GM18907 (cell line): ENCODE results near the gene PKD2.
"Not testable (repeated sequence)": the region's sequence is repeated elsewhere in the genome, so short reads cannot be mapped to it uniquely, and the experiment has no call there.

Experiments used
- ATAC-seq: cut with Tn5 transposase; IDR thresholded peaks from one replicate; pipeline ENCODE4 v1.9.1; 2021; ENCODE audit warnings: mild to moderate bottlenecking, moderate library complexity; ENCODE audit not compliant: unreplicated experiment

Gene PKD2

DNA sequence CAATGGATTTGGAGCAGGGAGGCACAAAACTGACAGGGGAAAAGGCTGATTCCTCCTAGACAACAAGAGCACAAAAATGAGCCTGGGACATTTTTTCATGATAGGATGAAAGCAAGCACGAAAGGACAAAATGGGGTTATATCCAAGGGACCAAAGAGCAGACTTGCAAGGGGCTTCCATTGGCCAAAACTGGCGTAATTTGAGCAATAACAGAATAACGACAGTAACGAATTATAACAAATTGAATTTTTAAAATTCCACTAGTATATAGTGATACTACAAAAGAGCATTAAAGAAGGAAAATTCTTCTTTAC, 21.6 kb upstream of the PKD2 start:
- ATAC-seq, result peak; percentile 3

DNA sequence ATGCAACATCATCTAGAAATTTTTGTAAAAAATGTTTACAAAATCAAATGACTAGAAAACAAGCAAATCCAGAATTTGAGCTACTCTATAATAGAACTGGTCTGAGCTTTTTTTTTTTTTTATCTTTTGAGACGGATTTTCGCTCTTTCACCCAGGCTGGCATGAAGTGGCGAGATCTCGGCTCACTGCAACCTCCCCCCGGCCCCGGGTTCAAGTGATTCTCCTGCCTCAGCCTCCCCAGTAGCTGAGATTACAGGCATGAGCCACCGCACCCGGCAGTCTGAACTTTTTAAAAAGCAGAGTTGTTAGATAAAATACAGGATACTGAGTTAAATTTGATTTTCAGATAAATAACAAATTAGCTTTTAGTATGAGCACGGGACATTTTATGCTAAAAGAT, 20.9 kb upstream of the PKD2 start:
- no peak for ATAC-seq

DNA sequence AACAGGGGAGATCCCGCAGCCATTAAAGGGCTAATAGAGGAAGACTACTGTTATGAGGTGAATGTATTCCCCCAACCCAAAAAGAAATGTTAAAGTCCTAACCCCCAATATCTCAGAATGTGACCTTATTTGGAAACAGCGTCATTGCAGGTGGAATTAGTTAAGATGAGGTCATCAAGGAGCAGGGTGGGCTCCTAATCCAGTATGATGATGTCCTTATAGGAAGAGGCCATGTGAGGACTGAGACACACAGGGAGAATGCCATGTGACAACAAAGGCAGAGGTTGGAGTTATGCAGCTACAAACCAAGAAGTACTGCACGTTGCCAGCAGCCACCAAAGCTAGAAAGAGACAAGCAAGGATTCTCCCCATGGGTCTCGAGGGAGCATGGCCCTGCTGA, 17.7 kb upstream of the PKD2 start:
- ATAC-seq, result no peak

GRCh38 chr4:87995435-87995834, 12.0 kb upstream of the PKD2 start:
- no peak for ATAC-seq

DNA sequence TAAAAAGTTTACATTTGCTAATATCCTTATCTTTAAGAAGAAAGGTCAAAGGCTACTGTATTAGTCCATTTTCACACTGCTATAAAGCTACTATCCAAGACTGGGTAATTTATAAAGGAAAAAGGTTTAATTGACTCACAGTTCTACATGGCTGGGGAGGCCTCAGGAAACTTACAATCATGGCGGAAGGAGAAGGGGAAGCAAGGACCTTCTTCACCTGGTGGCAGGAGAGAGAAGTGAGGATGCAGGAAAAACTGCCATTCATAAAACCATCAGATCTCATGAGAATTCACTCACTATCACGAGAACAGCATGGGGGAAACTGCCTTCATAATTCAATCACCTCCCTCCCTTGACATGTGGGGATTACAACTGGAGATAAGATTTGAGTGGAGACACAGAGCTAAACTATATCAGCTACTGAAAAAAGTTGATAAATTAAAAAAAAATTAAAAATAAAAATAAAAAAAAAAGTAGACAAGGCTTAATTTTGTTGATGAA, 8.2 kb upstream of the PKD2 start:
- not testable (repeated sequence) for ATAC-seq

DNA sequence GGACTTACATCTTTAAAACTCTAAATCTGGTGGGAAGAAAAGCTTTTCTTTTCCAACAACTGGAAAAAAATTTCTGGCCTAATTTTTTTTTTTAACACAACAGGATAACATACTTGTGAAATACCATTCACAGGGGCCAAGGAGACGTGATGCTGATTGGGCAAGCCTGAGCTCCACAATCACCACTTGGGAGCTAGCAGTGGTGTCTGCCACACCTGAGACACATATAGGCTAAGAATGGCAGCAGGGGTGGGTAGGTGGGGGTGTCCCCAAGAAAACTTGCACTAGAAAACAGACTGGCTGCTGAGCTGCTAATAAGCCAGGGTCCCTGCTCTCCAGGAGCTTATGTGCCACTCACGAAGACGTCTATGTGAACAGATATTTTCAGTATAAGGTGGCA, 5.6 kb upstream of the PKD2 start:
- no peak for ATAC-seq

- ATAC-seq, result no peak
Observed at GRCh38 chr4:88002786-88003185, 4.6 kb upstream of the PKD2 start.

- no peak for ATAC-seq
Observed at GRCh38 chr4:88003261-88003660, 4.2 kb upstream of the PKD2 start.

DNA sequence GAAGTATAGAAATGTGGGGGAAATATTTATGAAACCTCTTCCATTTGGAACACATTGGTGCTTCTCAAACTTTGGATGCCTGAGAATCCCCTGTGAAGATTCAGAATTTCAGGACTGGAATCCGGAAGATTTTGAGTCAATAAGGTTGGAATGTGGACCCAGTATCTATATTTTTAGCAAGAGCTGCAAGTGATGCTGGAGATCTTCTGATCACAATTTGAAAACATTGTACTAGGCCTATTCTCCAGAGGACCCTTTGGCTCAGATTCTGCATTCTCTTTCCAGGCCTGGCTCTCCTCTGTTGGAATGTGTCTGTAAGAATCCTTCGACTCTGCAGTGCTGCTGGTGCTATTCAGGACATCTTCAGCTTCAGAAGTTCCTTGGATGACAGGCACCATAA, 2.4 kb upstream of the PKD2 start:
- ATAC-seq, result no peak

DNA sequence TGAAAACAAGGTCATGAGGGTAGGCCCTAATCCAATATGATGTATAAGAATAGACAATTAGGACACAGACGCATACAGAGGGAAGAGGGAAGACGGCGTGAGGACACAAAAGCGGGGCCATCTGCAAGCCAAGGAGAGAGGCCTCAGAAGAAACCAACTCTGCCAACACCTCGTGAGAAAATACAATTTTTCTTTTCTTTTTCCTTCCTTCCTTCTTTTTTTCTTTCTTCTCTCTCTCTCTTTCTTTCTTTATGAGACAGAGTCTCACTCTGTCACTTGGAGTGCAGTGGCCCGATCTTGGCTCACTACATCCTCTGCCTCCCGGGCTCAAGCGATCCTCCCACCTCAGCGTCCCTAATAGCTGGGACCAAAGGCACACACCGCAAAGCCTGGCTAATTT, 1.5 kb upstream of the PKD2 start:
- ATAC-seq, result no peak

GRCh38 chr4:88006956-88007303, 505 bp upstream of the PKD2 start:
- ATAC-seq, result no peak

- peak; percentile 41 for ATAC-seq
Observed at GRCh38 chr4:88008122-88008742, 797 bp downstream of the PKD2 start.

- ATAC-seq, result no peak
Observed at GRCh38 chr4:88008743-88009171, 1.3 kb downstream of the PKD2 start.

- no peak for ATAC-seq
Observed at GRCh38 chr4:88009871-88010270, 2.4 kb downstream of the PKD2 start.

DNA sequence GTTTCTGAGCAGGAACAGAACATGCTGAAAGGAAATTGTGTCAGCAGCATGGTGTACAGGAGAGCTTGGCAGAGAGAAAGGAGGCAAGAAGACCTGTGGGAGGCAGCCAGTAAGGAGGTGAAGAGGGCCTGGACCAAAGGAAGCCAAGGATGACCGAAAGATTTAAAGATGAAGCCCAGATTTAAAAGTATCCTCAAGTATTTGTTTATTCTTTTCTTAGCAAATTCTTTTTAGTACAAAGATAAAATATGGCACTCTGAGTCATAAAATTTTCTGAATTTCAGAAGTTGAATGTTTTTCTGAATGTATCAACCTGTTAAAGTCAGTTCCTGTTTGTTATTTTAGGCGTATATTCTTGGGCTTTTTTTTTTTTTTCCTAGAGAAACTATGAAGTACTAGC, 3.5 kb downstream of the PKD2 start:
- no peak for ATAC-seq

DNA sequence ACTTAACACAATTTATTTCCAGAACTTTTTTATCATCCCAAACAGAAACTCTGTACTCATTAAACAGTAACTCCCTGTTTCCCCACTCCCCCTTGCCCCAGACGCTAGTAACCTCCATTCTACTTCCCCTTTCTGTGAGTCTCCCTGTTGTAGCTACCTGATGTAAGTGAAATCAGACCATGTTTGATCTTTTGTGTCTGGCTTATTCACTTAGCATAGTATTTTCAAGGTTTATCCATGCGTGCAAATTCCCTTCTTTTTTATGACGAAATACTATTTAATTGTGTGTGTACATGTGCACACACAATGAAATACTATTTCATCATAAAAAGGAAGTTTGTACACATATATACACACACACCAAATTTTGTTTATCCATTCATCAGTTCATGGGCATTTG, 5.2 kb downstream of the PKD2 start:
- peak; percentile 62 for ATAC-seq

DNA sequence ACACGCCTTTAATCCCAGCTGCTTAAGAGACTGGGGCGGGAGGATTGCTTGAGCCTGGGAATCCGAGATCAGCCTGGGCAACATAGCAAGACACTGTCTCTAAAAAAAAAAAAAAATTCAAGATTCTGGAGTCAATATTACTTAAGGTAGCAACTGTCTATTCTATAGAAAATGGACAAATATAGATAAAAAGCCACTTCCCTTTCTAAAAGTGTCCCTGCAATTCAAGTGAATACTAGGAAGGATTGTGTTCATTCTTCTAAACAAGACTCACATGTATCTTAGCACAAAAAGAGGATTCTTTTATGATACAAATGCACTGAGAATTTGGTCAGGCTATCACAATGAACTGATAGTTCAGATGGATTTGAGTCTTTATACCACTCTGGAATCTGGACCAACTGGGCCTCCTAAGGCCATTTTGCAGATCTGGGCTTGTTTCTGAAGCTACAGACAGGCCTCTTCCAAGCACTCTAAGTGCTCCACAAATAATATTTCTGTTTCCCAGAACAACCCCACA, 7.0 kb downstream of the PKD2 start:
- ATAC-seq, result no peak

DNA sequence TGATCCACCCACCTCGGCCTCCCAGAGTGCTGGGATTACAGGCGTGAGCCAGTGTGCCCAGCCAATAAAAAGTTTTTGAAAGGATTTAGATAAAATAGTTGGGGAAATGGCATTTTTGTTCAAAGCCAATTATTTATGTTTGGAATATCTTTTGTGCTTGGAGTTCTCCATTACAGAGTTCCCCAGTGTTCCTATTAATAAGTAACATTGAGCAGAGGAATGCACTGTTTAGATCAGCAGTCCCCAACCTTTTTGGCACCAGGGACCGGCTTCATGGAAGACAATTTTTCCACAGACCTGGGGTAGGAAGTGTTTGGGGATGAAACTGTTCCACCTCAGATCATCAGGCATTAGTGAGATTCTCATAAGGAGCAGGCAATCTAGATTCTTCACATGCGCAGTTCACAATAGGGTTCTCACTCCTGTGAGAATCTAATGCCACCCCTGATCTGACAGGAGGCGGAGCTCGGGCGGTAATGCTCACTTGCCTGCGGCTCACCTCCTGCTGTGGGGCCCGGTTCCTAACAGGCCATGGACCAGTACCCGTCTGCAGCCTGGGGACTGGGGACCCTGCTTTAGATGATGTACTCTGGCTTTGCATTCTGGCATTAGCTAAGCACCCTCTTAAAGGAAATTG, 8.3 kb downstream of the PKD2 start:
- no peak for ATAC-seq

- no peak for ATAC-seq
Observed at GRCh38 chr4:88017516-88018297, 10.3 kb downstream of the PKD2 start.

- ATAC-seq, result no peak
Observed at GRCh38 chr4:88018466-88018865, 11.0 kb downstream of the PKD2 start.

DNA sequence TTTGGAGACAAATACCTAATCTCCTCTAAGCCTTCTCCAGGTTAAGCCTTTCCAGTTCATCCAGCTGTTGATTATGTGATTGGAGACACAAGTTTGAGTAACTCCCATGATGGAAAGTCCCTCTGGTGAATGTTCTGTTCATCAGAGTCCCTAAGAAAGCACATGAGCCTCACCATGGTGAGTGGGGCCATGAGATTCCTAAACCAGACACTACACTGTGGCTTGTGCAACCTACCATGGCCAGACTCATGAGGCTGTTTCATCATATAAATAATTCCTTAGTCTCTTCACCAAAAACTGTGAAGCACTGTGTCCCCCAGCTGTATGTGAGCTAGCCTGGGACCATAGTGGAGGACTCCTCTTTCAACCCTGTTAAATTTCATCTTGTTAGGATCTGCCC, 14.4 kb downstream of the PKD2 start:
- ATAC-seq, result no peak

GRCh38 chr4:88022289-88022688, 14.9 kb downstream of the PKD2 start:
- no peak for ATAC-seq
